GM23248 (cell line): ENCODE measurements around the gene DIDO1. TPM values are rescaled to one million over a fixed set of nuclear protein-coding genes. Genes with fewer than 3 reads are reported as not detected.

ENCODE experiments used
- DNase-seq: peaks from one replicate; pipeline ENCODE4 v3.0.0-alpha.2; 2015
- H2AFZ ChIP-seq: fragments of 200-600 bp; sonication (generic); 2 replicates; pipeline ENCODE4 v1.6.1; 2016; ENCODE audit warnings: antibody characterized with exemption
- H3F3A ChIP-seq: fragments of 200-600 bp; sonication (generic); 2 replicates; pipeline ENCODE4 v1.6.1; 2016; ENCODE audit warnings: mild to moderate bottlenecking, antibody characterized with exemption, mixed run types; ENCODE audit not compliant: insufficient read depth
- H3K27ac ChIP-seq: fragments of 200-600 bp; sonication (generic); 2 replicates; pipeline ENCODE4 v1.5.1; 2016; ENCODE audit warnings: mild to moderate bottlenecking
- H3K27me3 ChIP-seq: fragments of 200-600 bp; sonication (generic); replicated peaks from 2 replicates; pipeline ENCODE4 v1.6.1; 2016; ENCODE audit warnings: mild to moderate bottlenecking; ENCODE audit not compliant: insufficient read depth
- H3K36me3 ChIP-seq: fragments of 200-600 bp; sonication (generic); 2 replicates; pipeline ENCODE4 v1.6.1; 2016; ENCODE audit warnings: low read depth, mild to moderate bottlenecking
- H3K4me1 ChIP-seq: fragments of 200-600 bp; sonication (generic); 2 replicates; pipeline ENCODE4 v1.6.1; 2016; ENCODE audit warnings: mild to moderate bottlenecking; ENCODE audit not compliant: insufficient read depth
- H3K4me2 ChIP-seq: fragments of 200-600 bp; sonication (generic); one replicate; pipeline ENCODE4 v1.6.1; 2016; ENCODE audit warnings: mild to moderate bottlenecking; ENCODE audit not compliant: unreplicated experiment
- H3K4me3 ChIP-seq: fragments of 200-600 bp; sonication (generic); 2 replicates; pipeline ENCODE4 v1.5.1; 2016; ENCODE audit warnings: mild to moderate bottlenecking
- H3K79me2 ChIP-seq: fragments of 200-600 bp; sonication (generic); 2 replicates; pipeline ENCODE4 v1.6.1; 2016; ENCODE audit warnings: mild to moderate bottlenecking; ENCODE audit not compliant: insufficient read depth
- H3K9ac ChIP-seq: fragments of 200-600 bp; sonication (generic); 2 replicates; pipeline ENCODE4 v1.6.1; 2016; ENCODE audit warnings: mild to moderate bottlenecking
- H3K9me2 ChIP-seq: fragments of 200-600 bp; sonication (generic); 2 replicates; pipeline ENCODE4 v1.6.1; 2016; ENCODE audit warnings: mixed run types, mild to moderate bottlenecking, moderate library complexity; ENCODE audit not compliant: insufficient read depth
- H3K9me3 ChIP-seq: fragments of 200-600 bp; sonication (generic); one replicate; pipeline ENCODE4 v1.6.1; 2017; ENCODE audit warnings: low read depth
- H4K20me1 ChIP-seq: fragments of 200-600 bp; sonication (generic); 2 replicates; pipeline ENCODE4 v1.6.0; 2016; ENCODE audit not compliant: insufficient read depth
- EZH2 ChIP-seq: fragments of 200-600 bp; sonication (generic); IDR thresholded peaks from 2 replicates; pipeline ENCODE4 v1.6.1; 2018; ENCODE audit warnings: antibody characterized with exemption, mild to moderate bottlenecking; ENCODE audit not compliant: insufficient read depth, poor library complexity, severe bottlenecking
- EZH2phosphoT487 ChIP-seq: fragments of 200-600 bp; sonication (generic); IDR thresholded peaks from 2 replicates; pipeline ENCODE4 v1.6.1; 2018; ENCODE audit warnings: antibody characterized with exemption, moderate library complexity, mild to moderate bottlenecking, low read depth; ENCODE audit not compliant: insufficient read depth
- WGBS, 2 experiments: methylation state at CpG; one replicate each; pipeline ENCODE4 v1.1.6; 2015 to 2017; ENCODE audit warnings: low lambda C conversion rate in 2 of 2, low coverage in 1 of 2; ENCODE audit errors: missing lambda C conversion rate in 2 of 2; 5-methylcytosine and 5-hydroxymethylcytosine counted together
- in situ Hi-C: fragments of 300-500 bp; cut with MboI; formaldehyde crosslinking; loops from 2 replicates; pipeline ENCODE4 v1.15.0; 2020
- polyA plus RNA-seq: library from polyadenylated mRNA; unstranded; fragments of >200 nt; fragmentation: Nextera tagmentation; extraction: Ambion mirVana; gene quantifications from 2 replicates; pipeline ENCODE4 v1.2.1, GENCODE V29; 2016
- total RNA-seq: library from RNA; depleted of rRNA; stranded (reverse); fragments of >200 nt; shearing (Covaris generic); gene quantifications from 2 replicates; pipeline ENCODE4 v1.2.3, GENCODE V29; 2014

Gene DIDO1
- total and polyA plus RNA-seq, 2 experiments from 2014 or later, result 16.2 to 37.1 TPM

DNA sequence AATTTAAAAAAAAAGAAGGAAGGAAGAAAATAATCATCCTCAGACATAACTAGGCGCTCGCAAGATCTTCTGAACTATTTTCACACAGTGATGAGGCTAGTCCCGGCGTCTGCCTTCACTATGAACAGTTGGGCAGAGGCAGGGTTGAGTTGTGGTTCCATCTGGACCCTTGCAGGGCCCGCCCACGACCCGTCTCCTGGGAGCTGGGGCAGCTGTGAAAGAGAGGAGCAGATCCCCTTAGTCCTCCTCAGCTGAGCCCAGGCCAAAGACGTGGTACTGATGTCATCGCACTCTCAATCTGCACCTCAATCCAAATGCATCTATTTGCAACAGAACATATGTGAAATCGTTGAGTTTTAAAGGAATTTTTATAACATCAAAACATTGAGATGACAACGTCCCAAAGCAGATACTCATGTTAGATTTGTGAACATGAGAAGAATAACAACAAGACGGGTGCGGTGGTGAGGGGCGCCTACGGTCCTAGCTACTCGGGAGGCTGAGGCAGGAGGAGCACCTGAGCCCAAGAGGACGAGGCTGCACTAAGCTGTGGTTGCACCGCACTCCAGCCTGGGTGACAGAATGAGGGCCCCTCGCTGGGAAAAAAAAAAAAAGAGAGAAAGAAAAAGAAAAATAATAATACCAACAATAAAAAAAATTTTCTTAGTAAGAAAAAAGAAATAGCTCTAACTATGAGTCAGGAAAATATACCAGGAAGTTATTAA is 80.0 kb downstream of the DIDO1 start:
- no peak for DNase-seq
- H3K36me3 ChIP-seq, result no peaks in the 10 kb centered on the region

DNA sequence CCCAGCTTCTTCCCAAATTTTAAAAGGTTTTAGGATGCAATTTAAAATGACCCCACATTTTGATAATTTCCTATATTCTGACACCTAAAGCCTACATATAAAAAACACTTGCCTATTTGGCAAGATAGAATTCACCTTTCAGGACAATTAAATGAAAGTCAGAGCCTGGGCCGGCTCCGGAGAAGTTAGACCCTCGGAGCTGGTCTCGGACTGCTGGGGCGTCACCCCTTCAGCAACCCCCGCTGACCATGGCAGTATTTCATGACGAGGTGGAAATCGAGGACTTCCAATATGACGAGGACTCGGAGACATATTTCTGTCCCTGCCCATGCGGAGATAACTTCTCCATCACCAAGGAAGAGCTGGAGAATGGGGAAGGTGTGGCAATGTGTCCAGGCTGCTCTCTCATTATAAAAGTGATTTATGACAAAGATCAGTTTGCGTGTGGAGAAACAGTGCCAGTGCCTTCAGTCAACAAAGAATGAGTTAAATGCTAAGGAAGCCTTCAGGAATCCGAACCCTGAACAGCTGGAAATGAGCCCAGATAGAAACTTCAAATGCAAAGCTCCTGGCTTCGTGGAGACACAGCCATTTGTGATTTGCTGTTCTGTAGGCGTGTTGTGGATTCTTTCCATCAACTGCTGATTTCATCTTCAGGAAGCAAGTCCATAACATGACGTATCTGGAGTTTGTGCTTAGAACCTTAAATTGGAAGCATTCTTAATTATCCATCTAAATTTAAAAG is 80.7 kb downstream of the DIDO1 start:
- Histone ChIP-seq H3K36me3 (no peaks in the 10 kb centered on the region), H3K27me3 (no peaks in the 10 kb centered on the region), H3K27ac (no peak overlapping the region), H3K4me1 (no peaks in the 10 kb centered on the region), H3K4me3 (no peak overlapping the region), H4K20me1 (no peaks in the 10 kb centered on the region), H2AFZ (no peak overlapping the region), H3K4me2 (no peak overlapping the region), H3F3A (0 out of 2 replicates have a peak, but pooled peaks cover 5% of the 10 kb centered on the region), H3K9ac (no peak overlapping the region), H3K9me2 (no peaks in the 10 kb centered on the region), H3K79me2 (no peaks in the 10 kb centered on the region), H3K9me3 (no peaks in the 10 kb centered on the region)
- DNase-seq, result no peak
- no peak for TF ChIP-seq EZH2phosphoT487
- no peak for TF ChIP-seq EZH2
- WGBS, 2 experiments, result 96% methylated on average over 16 of the region's 16 CpGs
- in situ Hi-C loops, result no loop called here

More for the DNA sequence above, 80.0 kb downstream of the DIDO1 start:
- no peak overlapping the region for H3K27ac ChIP-seq
- H3K9ac ChIP-seq, result no peak overlapping the region
- 0 out of 2 replicates have a peak, but pooled peaks cover 5% of the 10 kb centered on the region for H3K79me2 ChIP-seq
- H2AFZ ChIP-seq, result no peak overlapping the region
- H3K4me2 ChIP-seq, result no peak overlapping the region
- H3K27me3 ChIP-seq, result no peaks in the 10 kb centered on the region
- WGBS, 2 experiments, result 86 to 87% methylated on average over 19 of the region's 19 CpGs
- in situ Hi-C loops, result no loop called here
- no peaks in the 10 kb centered on the region for H3K9me2 ChIP-seq
- H3K4me1 ChIP-seq, result no peaks in the 10 kb centered on the region
- H3K9me3 ChIP-seq, result no peaks in the 10 kb centered on the region
- no peak for TF ChIP-seq EZH2phosphoT487
- TF ChIP-seq EZH2, result no peak
- no peak overlapping the region for H3K4me3 ChIP-seq
- 0 out of 2 replicates have a peak, but pooled peaks cover 5% of the 10 kb centered on the region for H3F3A ChIP-seq
- no peaks in the 10 kb centered on the region for H4K20me1 ChIP-seq

DNA sequence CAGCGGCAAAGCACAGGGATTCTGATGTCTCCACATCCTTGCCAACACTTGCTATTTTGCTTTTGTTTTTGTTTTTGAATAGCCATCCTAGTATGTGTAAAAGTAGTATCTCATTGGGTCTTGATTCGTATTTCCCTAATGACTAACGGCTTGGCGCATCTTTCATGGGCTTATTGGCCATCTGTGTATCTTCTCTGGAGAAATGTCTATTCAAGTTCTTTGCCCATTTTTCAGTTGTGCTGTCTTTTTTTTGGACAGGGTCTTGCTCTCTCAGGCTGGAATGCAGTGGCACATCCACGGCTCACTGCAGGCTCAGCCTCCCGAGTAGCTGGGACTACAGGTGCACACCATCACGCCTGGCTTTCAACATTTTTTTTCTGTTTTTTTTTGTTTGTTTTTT is 82.1 kb downstream of the DIDO1 start:
- DNase-seq, result no peak
- H4K20me1 ChIP-seq, result no peaks in the 10 kb centered on the region
- no peak overlapping the region for H3K4me3 ChIP-seq
- H3K9ac ChIP-seq, result no peak overlapping the region
- H3K27ac ChIP-seq, result no peak overlapping the region
- TF ChIP-seq EZH2 (no peak), EZH2phosphoT487 (no peak)
- H2AFZ ChIP-seq, result no peak overlapping the region
- no peaks in the 10 kb centered on the region for H3K27me3 ChIP-seq
- H3F3A ChIP-seq, result 0 out of 2 replicates have a peak, but pooled peaks cover 5% of the 10 kb centered on the region
- H3K79me2 ChIP-seq, result no peaks in the 10 kb centered on the region
- no peaks in the 10 kb centered on the region for H3K9me3 ChIP-seq
- H3K4me1 ChIP-seq, result no peaks in the 10 kb centered on the region
- no peaks in the 10 kb centered on the region for H3K9me2 ChIP-seq
- WGBS, 2 experiments, result 97 to 99% methylated on average over 7 of the region's 7 CpGs
- H3K4me2 ChIP-seq, result no peak overlapping the region
- H3K36me3 ChIP-seq, result no peaks in the 10 kb centered on the region
- in situ Hi-C loops, result no loop called here

DNA sequence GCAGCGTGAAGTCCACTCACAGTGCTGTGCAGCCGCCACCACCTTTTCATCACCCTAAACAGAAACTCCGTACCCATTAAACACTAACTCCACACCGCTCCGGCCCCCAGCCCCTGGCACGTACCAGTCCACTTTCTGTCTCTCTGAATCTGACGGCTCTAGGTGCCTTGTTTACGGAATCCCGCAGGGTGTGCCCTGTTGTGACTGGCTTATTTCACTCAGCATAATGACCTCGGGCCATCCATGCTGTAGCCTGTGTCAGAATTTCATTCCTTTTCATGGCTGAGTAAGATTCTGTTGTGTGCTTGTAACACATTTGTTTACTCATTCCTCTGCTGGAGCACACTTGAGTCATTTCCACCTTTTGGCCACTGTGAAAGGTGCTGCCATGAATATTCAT is 82.6 kb downstream of the DIDO1 start:
- in situ Hi-C loops, result no loop called here
- Histone ChIP-seq H3K9me3 (no peaks in the 10 kb centered on the region), H3K27ac (no peak overlapping the region), H4K20me1 (no peaks in the 10 kb centered on the region), H3K27me3 (no peaks in the 10 kb centered on the region), H3K36me3 (no peaks in the 10 kb centered on the region), H3K9ac (no peak overlapping the region), H3K4me3 (no peak overlapping the region), H3K9me2 (no peaks in the 10 kb centered on the region), H3F3A (0 out of 2 replicates have a peak, but pooled peaks cover 5% of the 10 kb centered on the region), H3K79me2 (no peaks in the 10 kb centered on the region), H3K4me1 (no peaks in the 10 kb centered on the region), H2AFZ (no peak overlapping the region), H3K4me2 (no peak overlapping the region)
- TF ChIP-seq EZH2phosphoT487, result no peak
- TF ChIP-seq EZH2, result no peak
- no peak for DNase-seq
- 87 to 91% methylated on average over 10 of the region's 10 CpGs for WGBS, 2 experiments
